ENCODE measurements around the gene PLS1.

- TF ChIP-seq EZH2 (IDR thresholded peaks at IDR 0.05; ENCODE audit: borderline replicate concordance, low read depth, low read length, severe bottlenecking) (no peak), CTCF (IDR thresholded peaks at IDR 0.05; ENCODE audit: borderline replicate concordance, extremely low read depth, low read length, poor library complexity, severe bottlenecking) (no peak)
Measured at GRCh38 chr3:142626971-142627370, 30.8 kb downstream of the PLS1 start.
